Measurements from ENCODE around the gene SLC25A10.

GRCh38 chr17:81705518-81706231, 6.4 kb upstream of the SLC25A10 start:
- TF ChIP-seq, protein P1, sequence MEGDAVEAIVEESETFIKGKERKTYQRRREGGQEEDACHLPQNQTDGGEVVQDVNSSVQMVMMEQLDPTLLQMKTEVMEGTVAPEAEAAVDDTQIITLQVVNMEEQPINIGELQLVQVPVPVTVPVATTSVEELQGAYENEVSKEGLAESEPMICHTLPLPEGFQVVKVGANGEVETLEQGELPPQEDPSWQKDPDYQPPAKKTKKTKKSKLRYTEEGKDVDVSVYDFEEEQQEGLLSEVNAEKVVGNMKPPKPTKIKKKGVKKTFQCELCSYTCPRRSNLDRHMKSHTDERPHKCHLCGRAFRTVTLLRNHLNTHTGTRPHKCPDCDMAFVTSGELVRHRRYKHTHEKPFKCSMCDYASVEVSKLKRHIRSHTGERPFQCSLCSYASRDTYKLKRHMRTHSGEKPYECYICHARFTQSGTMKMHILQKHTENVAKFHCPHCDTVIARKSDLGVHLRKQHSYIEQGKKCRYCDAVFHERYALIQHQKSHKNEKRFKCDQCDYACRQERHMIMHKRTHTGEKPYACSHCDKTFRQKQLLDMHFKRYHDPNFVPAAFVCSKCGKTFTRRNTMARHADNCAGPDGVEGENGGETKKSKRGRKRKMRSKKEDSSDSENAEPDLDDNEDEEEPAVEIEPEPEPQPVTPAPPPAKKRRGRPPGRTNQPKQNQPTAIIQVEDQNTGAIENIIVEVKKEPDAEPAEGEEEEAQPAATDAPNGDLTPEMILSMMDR (conservative IDR thresholded peaks at IDR 0.05), result no peak
- no peak for TF ChIP-seq ZFX (IDR thresholded peaks at IDR 0.05)

All from C4-2B (cell line).